Endothelial cell of umbilical vein (primary cell): ENCODE measurements around the gene CD19. TPM values are rescaled to one million over a fixed set of nuclear protein-coding genes. Genes with fewer than 3 reads are reported as not detected.

Source experiments
- BruUV-seq: library from RNA; stranded (reverse); fragments of 400-500 nt; replicated peaks from 2 replicates; lab custom pipeline; 2021; lab: Mats Ljungman, UMichigan
- CTCF ChIA-PET: fragments of 300-600, 350-600 bp; sonication (Branson Sonifier 250); formaldehyde crosslinking; loops from one replicate; lab custom pipeline; 2021; ENCODE audit warnings: antibody characterized with exemption, inconsistent platforms; lab: Charles Lee
- POLR2A ChIA-PET: fragments of 300-600, 350-600 bp; sonication (Branson Sonifier 250); formaldehyde crosslinking; loops from one replicate; lab custom pipeline; 2021; ENCODE audit warnings: antibody characterized with exemption, inconsistent platforms; lab: Charles Lee
- DNase-seq: peaks from one replicate; pipeline ENCODE4 v3.0.0-alpha.2; 2011; ENCODE audit warnings: low read depth, low spot score
- FAIRE-seq: peaks from 2 replicates; lab custom pipeline; 2011; peaks lifted over from hg19 to GRCh38; lab: Jason Lieb, UNC
- H2AFZ ChIP-seq: 2 replicates; pipeline ENCODE4 v1.6.0; 2012; ENCODE audit warnings: low read depth, low read length, control low read depth, inconsistent platforms
- H3K27ac ChIP-seq: 2 replicates; pipeline ENCODE4 v1.5.1; 2011; ENCODE audit warnings: low read depth, mild to moderate bottlenecking, control low read depth, low read length, moderate library complexity; ENCODE audit not compliant: insufficient read depth
- H3K27me3 ChIP-seq, 2 experiments: 2 replicates each; pipeline versions ENCODE4 v1.6.0 to v1.6.1; 2011; ENCODE audit warnings: low read length in 2 of 2, mixed read lengths in 1 of 2; ENCODE audit not compliant: control insufficient read depth in 2 of 2, insufficient read depth in 2 of 2
- H3K36me3 ChIP-seq, 2 experiments: 2 replicates in 1 of 2; 3 replicates in 1 of 2; pipeline ENCODE4 v1.5.1; 2011; ENCODE audit warnings: low read length in 2 of 2, mild to moderate bottlenecking in 1 of 2, moderate library complexity in 1 of 2; ENCODE audit not compliant: control insufficient read depth in 2 of 2, insufficient read depth in 2 of 2; ENCODE audit errors: extremely low read depth in 1 of 2
- H3K4me1 ChIP-seq: 3 replicates; pipeline ENCODE4 v1.5.1; 2011; ENCODE audit warnings: mild to moderate bottlenecking, low read length; ENCODE audit not compliant: control insufficient read depth, insufficient read depth; ENCODE audit errors: extremely low read depth
- H3K4me2 ChIP-seq: 2 replicates; pipeline ENCODE4 v1.6.1; 2011; ENCODE audit warnings: low read length, control low read depth, mixed read lengths; ENCODE audit not compliant: insufficient read depth
- H3K4me3 ChIP-seq, 3 experiments: fragments of 200-600 bp in 1 of 3; sonication (generic), shearing (Covaris generic) in 1 of 3; replicated peaks in 1 of 3; 2 replicates each; pipeline ENCODE4 v1.5.1; 2011 to 2016; ENCODE audit warnings: control low read depth in 3 of 3, low read length in 3 of 3, mild to moderate bottlenecking in 2 of 3, inconsistent platforms in 1 of 3, low read depth in 1 of 3, moderate library complexity in 1 of 3; ENCODE audit not compliant: insufficient read depth in 1 of 3
- H3K79me2 ChIP-seq: 2 replicates; pipeline ENCODE4 v1.6.0; 2012; ENCODE audit warnings: low read length, inconsistent platforms; ENCODE audit not compliant: control insufficient read depth, insufficient read depth
- H3K9ac ChIP-seq: replicated peaks from 2 replicates; pipeline ENCODE3; 2011; ENCODE audit warnings: low read length, control low read depth; ENCODE audit not compliant: insufficient read depth; ENCODE audit errors: extremely low read depth
- H3K9me1 ChIP-seq: replicated peaks from 3 replicates; pipeline ENCODE4 v1.6.0; 2011; ENCODE audit warnings: mild to moderate bottlenecking, low read length; ENCODE audit not compliant: control insufficient read depth, insufficient read depth; ENCODE audit errors: extremely low read depth
- H3K9me3 ChIP-seq: replicated peaks from 2 replicates; pipeline ENCODE4 v1.5.1; 2012; ENCODE audit warnings: low read length, inconsistent platforms; ENCODE audit not compliant: control insufficient read depth, insufficient read depth
- H4K20me1 ChIP-seq: replicated peaks from 2 replicates; pipeline ENCODE3; 2011; ENCODE audit warnings: mild to moderate bottlenecking, low read length; ENCODE audit not compliant: control insufficient read depth, insufficient read depth; ENCODE audit errors: extremely low read depth
- EZH2 ChIP-seq: IDR thresholded peaks from 2 replicates; pipeline ENCODE4 v1.6.1; 2012; ENCODE audit warnings: borderline replicate concordance, low read depth, mild to moderate bottlenecking, moderate library complexity, low read length, inconsistent platforms; ENCODE audit not compliant: severe bottlenecking
- GATA2 ChIP-seq: IDR thresholded peaks from 2 replicates; pipeline ENCODE4 v1.7.0; 2011; ENCODE audit warnings: low read depth, mild to moderate bottlenecking, moderate library complexity, mixed read lengths, low read length; ENCODE audit not compliant: insufficient read length, insufficient read depth
- JUN ChIP-seq: IDR thresholded peaks from 2 replicates; pipeline ENCODE4 v1.6.1; 2011; ENCODE audit warnings: borderline replicate concordance, low read depth; ENCODE audit not compliant: insufficient read length, insufficient read depth
- MAX ChIP-seq: IDR thresholded peaks from 2 replicates; pipeline ENCODE4 v1.6.1; 2011; ENCODE audit not compliant: insufficient read depth, insufficient read length
- MYC ChIP-seq: IDR thresholded peaks from one replicate; pipeline ENCODE4 v1.6.1; 2011; ENCODE audit warnings: mild to moderate bottlenecking, low read depth, low read length
- dilution Hi-C: fragments of 300-500 bp; cut with MboI; formaldehyde crosslinking; loops from one replicate; pipeline ENCODE4 v1.15.0; 2019; ENCODE audit warnings: low sequenced_read_pairs; ENCODE audit not compliant: extremely low pct_ligation_motif_present
- intact Hi-C: fragments of 100-400 bp; cut with micrococcal nuclease; formaldehyde crosslinking; loops from one replicate; pipeline ENCODE4 v1.10.0; 2022
- polyA plus RNA-seq, 4 experiments: library from polyadenylated mRNA; depleted of rRNA in 3 of 4; stranded (reverse) in 3 of 4; unstranded in 1 of 4; fragments of >200 nt; gene quantifications; 2 replicates each; pipeline versions ENCODE4 v1.2.1 to v1.2.3, GENCODE V29; 2011 to 2012; ENCODE audit warnings: missing spikeins in 1 of 4
- total RNA-seq: library from RNA; stranded (reverse); gene quantifications from 2 replicates; pipeline ENCODE4 v1.2.3, GENCODE V29; 2021

CD19 gene
- total and polyA plus RNA-seq, 2 donors (not counting 3 experiments of a cell fraction or from before 2014, with no cell fraction given): 0.06 TPM; not detected in 1

DNA sequence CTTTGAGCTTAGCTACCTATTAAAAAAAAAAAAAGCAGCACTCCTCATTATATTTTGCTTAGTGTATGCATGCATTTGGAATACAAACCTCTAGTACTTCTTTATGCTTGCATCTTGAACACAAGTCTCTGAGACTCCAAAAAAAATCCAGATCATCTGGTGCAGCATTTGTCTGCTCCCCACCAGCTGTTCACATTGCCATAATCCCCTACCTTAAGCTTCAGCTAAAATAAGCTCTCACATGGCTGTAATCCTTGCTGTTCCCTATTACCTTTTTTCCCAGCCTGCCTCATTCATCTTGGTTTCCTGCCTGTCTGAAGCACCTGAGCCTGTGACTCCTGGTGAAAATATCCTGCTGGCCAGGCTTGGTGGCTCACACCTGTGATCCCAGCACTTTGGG is 11.5 kb downstream of the CD19 start:
- H3K79me2 ChIP-seq: no peaks in the 10 kb centered on the region
- H3K4me1 ChIP-seq: peaks cover 4% of the 10 kb centered on the region
- no peaks in the 10 kb centered on the region for H4K20me1 ChIP-seq
- H3K27ac ChIP-seq: no peak overlapping the region
- dilution Hi-C loops (no loop called here), intact Hi-C loops (no loop called here)
- H3K9me3 ChIP-seq: no peaks in the 10 kb centered on the region
- POLR2A ChIA-PET: no interaction called here
- CTCF ChIA-PET: interaction anchor here (1.5 to 4.3 kb wide), 4 partner anchors 11 to 70 kb away, joined by 5 to 55 read pairs (median 18); partner anchors contain the start of genes CD19 and RABEP2
- no peaks in the 10 kb centered on the region for H3K9me1 ChIP-seq
- no peak overlapping the region for H3K9ac ChIP-seq
- no peak overlapping the region for H3K4me2 ChIP-seq
- FAIRE-seq (no peak), DNase-seq (no peak)
- no peaks in the 10 kb centered on the region for H3K27me3 ChIP-seq
- BruUV-seq: no TSS peak
- no peak overlapping the region for H3K4me3 ChIP-seq
- TF ChIP-seq EZH2: no peak
- no peak for TF ChIP-seq MAX
- TF ChIP-seq GATA2: no peak
- H2AFZ ChIP-seq: no peak overlapping the region
- H3K36me3 ChIP-seq: no peaks in the 10 kb centered on the region

DNA sequence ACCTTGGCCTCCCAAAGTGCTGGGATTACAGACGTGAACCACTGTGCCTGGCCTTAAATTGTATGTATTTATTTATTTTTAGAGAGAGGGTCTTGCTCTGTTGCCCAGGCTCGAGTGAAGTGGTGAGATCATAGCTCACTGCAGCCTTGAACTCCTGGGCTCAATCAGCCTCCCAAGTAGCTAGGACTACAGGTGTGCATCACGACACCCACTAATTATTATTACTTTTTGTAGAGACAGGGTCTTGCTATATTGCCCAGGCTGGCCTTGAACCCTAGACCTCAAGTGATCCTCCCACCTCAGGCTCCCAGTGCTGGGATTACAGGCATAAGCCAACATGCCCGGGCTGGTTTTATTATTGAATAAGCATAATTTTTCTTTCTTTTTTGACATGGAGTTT is 14.9 kb downstream of the CD19 start:
- H3K4me2 ChIP-seq: no peak overlapping the region
- peaks cover 6% of the 10 kb centered on the region for H3K4me1 ChIP-seq
- no peak overlapping the region for H3K9ac ChIP-seq
- BruUV-seq: no TSS peak
- no peak for TF ChIP-seq MYC
- no peak for TF ChIP-seq JUN
- no peaks in the 10 kb centered on the region for H4K20me1 ChIP-seq
- H3K9me3 ChIP-seq: no peaks in the 10 kb centered on the region
- H3K4me3 ChIP-seq: no peak overlapping the region
- H3K36me3 ChIP-seq: no peaks in the 10 kb centered on the region
- dilution Hi-C loops (no loop called here), intact Hi-C loops (no loop called here)
- ChIA-PET CTCF (no interaction called here), POLR2A (no interaction called here)
- H3K9me1 ChIP-seq: no peaks in the 10 kb centered on the region
- H3K27me3 ChIP-seq: no peaks in the 10 kb centered on the region
- no peak for FAIRE-seq
- H3K79me2 ChIP-seq: peaks cover 6% of the 10 kb centered on the region
- DNase-seq: no peak
- no peak overlapping the region for H3K27ac ChIP-seq
- H2AFZ ChIP-seq: no peak overlapping the region
